ENCODE data around the gene ATG5.

Gene ATG5

GRCh38 chr6:106188104-106188794 lies 137.3 kb downstream of the ATG5 start:
- TF ChIP-seq GATA3 (IDR thresholded peaks at IDR 0.05; ENCODE audit: low read depth, low read length) (no peak), GATA2 (IDR thresholded peaks at IDR 0.05; ENCODE audit: low read depth, low read length) (no peak)

DNA sequence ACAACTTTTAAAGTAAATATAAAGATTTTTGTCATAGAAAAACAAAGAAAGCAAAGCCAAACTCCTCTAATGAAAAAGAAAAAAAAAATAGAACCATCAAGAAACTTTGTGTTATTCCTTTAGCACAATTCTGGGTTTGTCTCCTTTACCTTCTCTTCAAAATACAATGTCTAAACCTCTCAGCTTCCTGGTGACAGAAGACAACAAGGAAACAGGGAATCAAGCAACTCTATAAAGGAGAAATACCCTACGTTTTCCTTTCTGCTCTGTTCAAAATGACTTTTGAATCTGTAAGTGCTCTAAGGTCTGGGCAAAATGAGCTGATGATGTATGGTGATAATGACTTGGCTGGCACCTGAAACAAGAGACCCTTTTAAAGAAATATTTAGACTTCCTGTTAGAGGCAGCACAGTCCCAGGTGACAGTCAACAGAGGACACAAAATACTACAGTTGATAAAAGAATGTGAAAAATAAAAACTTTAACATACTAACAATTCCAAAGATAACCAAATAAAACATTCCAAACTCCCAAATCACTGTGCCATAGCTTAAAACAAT lies 138.1 kb downstream of the ATG5 start:
- TF ChIP-seq GATA2 (IDR thresholded peaks at IDR 0.05; ENCODE audit: low read depth, low read length) (no peak), GATA3 (IDR thresholded peaks at IDR 0.05; ENCODE audit: low read depth, low read length) (no peak)

- TF ChIP-seq GATA2 (IDR thresholded peaks at IDR 0.05; ENCODE audit: low read depth, low read length) = no peak
- no peak for TF ChIP-seq GATA3 (IDR thresholded peaks at IDR 0.05; ENCODE audit: low read depth, low read length)
These were observed 138.8 kb downstream of the ATG5 start for GRCh38 chr6:106186714-106187113.

- TF ChIP-seq GATA2 (IDR thresholded peaks at IDR 0.05; ENCODE audit: low read depth, low read length) (no peak), GATA3 (IDR thresholded peaks at IDR 0.05; ENCODE audit: low read depth, low read length) (no peak)
These were observed 139.4 kb downstream of the ATG5 start for GRCh38 chr6:106186172-106186571.

DNA sequence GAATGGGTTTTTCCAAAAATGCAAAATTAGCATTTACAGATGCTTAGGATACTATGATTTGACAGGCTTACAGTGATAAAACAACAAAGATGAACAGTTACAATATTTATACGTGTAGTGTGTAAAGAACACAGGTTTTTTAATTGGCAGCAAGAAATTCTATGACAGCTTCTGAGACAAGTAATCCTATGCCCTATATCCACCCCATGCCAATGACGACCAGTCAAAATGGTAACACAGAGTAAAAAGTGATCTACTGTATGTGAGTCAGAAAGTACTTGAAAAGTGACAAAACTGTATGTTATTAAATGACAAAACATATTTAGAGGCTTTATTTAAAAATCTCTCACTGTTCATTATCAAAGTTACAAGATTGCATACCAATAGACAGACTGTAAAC lies 139.9 kb downstream of the ATG5 start:
- TF ChIP-seq GATA2 (IDR thresholded peaks at IDR 0.05; ENCODE audit: low read depth, low read length) (no peak), GATA3 (IDR thresholded peaks at IDR 0.05; ENCODE audit: low read depth, low read length) (no peak)

- TF ChIP-seq GATA3 (IDR thresholded peaks at IDR 0.05; ENCODE audit: low read depth, low read length) = no peak
These were observed 140.9 kb downstream of the ATG5 start for GRCh38 chr6:106184629-106185028.

DNA sequence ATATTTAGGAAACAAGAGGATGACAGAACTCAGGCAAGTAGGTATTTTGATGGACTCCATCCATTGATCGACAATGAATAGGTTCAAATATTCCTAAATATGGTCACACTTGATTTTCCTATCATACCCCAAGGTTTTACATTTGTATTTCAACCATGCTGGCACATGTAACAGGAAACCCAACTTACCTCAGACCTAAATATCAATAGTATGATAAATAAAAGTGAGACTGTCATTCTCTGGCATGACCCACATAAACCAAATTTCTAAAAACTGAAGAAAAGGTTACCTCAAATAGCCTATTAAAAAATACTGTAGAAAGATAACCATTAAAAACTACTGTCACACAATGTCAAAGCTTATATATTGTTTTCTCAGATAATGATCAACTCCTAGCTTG lies 142.1 kb downstream of the ATG5 start:
- TF ChIP-seq GATA3 (IDR thresholded peaks at IDR 0.05; ENCODE audit: low read depth, low read length) = no peak
- no peak for TF ChIP-seq GATA2 (IDR thresholded peaks at IDR 0.05; ENCODE audit: low read depth, low read length)

GRCh38 chr6:106182455-106182854 lies 143.1 kb downstream of the ATG5 start:
- TF ChIP-seq GATA3 (IDR thresholded peaks at IDR 0.05; ENCODE audit: low read depth, low read length) = no peak
- no peak for TF ChIP-seq GATA2 (IDR thresholded peaks at IDR 0.05; ENCODE audit: low read depth, low read length)

GRCh38 chr6:106181664-106182418 lies 143.7 kb downstream of the ATG5 start:
- TF ChIP-seq GATA3 (IDR thresholded peaks at IDR 0.05; ENCODE audit: low read depth, low read length) (no peak), GATA2 (IDR thresholded peaks at IDR 0.05; ENCODE audit: low read depth, low read length) (no peak)

DNA sequence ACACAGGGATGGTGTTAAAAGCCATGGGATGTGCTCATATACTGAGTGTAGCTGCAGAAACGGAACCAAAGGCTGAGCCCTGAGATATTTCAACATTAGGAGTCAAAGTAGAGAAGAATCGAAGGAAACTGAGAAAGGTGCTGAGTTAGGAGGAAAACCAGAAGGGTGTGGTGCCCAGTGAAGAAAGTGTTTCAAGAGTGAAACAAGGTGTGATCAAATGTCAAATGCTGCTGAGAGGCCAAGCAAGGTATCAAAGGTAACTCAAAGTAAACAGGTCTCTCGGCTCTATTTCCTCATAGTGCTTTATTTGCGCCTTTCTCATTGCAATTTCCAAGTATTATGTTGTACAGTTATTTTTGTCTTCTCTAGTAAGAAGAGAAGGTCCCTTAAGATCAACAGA lies 145.4 kb downstream of the ATG5 start:
- TF ChIP-seq GATA2 (IDR thresholded peaks at IDR 0.05; ENCODE audit: low read depth, low read length) (no peak), GATA3 (IDR thresholded peaks at IDR 0.05; ENCODE audit: low read depth, low read length) (no peak)

- no peak for TF ChIP-seq GATA2 (IDR thresholded peaks at IDR 0.05; ENCODE audit: low read depth, low read length)
- TF ChIP-seq GATA3 (IDR thresholded peaks at IDR 0.05; ENCODE audit: low read depth, low read length) = no peak
These were observed 146.7 kb downstream of the ATG5 start for GRCh38 chr6:106178900-106179299.

- TF ChIP-seq GATA3 (IDR thresholded peaks at IDR 0.05; ENCODE audit: low read depth, low read length) (no peak), GATA2 (IDR thresholded peaks at IDR 0.05; ENCODE audit: low read depth, low read length) (no peak)
These were observed 147.8 kb downstream of the ATG5 start for GRCh38 chr6:106177786-106178185.

GRCh38 chr6:106173124-106173879 lies 152.3 kb downstream of the ATG5 start:
- TF ChIP-seq GATA3 (IDR thresholded peaks at IDR 0.05; ENCODE audit: low read depth, low read length) = no peak
- no peak for TF ChIP-seq GATA2 (IDR thresholded peaks at IDR 0.05; ENCODE audit: low read depth, low read length)

DNA sequence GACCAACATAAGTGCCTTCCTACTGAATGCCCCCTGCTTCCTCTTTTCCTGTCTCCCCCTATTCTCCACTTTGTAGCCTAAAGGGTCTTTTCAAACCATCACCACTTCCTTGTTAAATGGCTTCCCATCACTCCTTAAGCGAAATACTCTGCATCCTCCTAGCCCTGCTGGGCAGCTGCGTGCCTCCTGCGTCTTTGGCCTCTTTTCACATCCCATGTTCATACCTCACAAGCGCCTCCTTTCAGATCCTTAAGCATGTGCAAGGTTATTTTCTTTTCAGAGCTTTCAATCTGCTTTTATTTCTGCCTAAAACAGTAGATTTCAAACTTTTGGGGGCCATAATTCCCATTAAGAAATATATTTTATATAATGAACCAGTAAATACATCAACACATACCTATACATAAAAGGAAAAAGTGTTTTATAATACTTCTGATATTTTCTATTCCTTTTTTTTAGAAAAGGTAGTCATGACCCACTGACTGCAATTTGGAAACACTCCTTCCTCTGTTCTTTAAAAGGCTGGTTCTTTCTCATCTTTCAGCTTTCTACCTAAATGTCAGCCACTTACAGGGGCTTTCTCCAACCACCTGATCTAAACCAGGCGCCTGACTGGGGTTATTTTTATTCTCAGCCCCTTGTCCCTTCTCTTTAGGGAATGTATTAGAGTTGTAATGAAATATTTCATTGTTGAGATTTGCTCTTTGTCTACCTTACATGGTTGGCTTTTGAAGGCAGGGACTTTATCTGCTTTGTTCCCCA lies 155.3 kb downstream of the ATG5 start:
- TF ChIP-seq GATA3 (IDR thresholded peaks at IDR 0.05; ENCODE audit: low read depth, low read length) = no peak
- TF ChIP-seq GATA2 (IDR thresholded peaks at IDR 0.05; ENCODE audit: low read depth, low read length) = no peak
